ENCODE measurements around the gene TUFM. TPM values are rescaled to one million over a fixed set of nuclear protein-coding genes. Genes with fewer than 3 reads are reported as not detected.
A peak's percentile ranks its signal among the peaks of the same experiment; 100 is the strongest.

TUFM gene
- total RNA-seq, 2 donors from 2014 or later, result 122 to 165 TPM

DNA sequence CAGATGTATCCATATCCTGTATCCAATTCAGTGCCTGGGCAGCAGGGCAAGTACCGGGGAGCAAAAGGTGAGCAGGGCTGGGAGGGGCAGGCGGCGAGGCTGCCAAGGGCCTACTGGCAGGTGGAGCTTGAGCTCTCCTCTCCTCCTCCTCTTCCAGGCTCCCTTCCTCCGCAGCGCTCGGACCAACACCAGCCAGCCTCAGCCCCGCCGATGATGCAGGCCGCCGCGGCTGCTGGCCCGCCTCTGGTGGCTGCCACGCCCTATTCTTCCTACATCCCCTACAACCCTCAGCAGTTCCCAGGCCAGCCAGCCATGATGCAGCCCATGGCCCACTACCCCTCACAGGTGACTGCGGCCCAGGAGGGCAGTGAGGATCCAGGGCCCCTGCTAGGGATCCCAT, 11.8 kb downstream of the TUFM start:
- Histone ChIP-seq H3K27me3 (no peaks in the 10 kb centered on the region), H3K36me3 (peaks cover 78% of the 10 kb centered on the region), H3K27ac (no peak overlapping the region), H3K4me1 (no peaks in the 10 kb centered on the region), H3K9me3 (no peaks in the 10 kb centered on the region), H3K4me3 (no peak overlapping the region)
- no peak for DNase-seq (ENCODE audit: low spot score)
- TF ChIP-seq, protein P1, sequence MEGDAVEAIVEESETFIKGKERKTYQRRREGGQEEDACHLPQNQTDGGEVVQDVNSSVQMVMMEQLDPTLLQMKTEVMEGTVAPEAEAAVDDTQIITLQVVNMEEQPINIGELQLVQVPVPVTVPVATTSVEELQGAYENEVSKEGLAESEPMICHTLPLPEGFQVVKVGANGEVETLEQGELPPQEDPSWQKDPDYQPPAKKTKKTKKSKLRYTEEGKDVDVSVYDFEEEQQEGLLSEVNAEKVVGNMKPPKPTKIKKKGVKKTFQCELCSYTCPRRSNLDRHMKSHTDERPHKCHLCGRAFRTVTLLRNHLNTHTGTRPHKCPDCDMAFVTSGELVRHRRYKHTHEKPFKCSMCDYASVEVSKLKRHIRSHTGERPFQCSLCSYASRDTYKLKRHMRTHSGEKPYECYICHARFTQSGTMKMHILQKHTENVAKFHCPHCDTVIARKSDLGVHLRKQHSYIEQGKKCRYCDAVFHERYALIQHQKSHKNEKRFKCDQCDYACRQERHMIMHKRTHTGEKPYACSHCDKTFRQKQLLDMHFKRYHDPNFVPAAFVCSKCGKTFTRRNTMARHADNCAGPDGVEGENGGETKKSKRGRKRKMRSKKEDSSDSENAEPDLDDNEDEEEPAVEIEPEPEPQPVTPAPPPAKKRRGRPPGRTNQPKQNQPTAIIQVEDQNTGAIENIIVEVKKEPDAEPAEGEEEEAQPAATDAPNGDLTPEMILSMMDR (IDR thresholded peaks at IDR 0.05), result no peak

GRCh38 chr16:28830531-28830930, 15.6 kb downstream of the TUFM start:
- no peak overlapping the region for H3K4me3 ChIP-seq
- no peak for DNase-seq (ENCODE audit: low spot score)
- peaks cover 0 to 8% of the 10 kb centered on the region in 2 donors for H3K4me1 ChIP-seq
- no peaks in the 10 kb centered on the region for H3K27me3 ChIP-seq
- no peaks in the 10 kb centered on the region for H3K9me3 ChIP-seq
- no peak overlapping the region for H3K27ac ChIP-seq
- peaks cover 100% of the 10 kb centered on the region for H3K36me3 ChIP-seq
- TF ChIP-seq, protein P1 (IDR thresholded peaks at IDR 0.05), result no peak

GRCh38 chr16:28829747-28830146, 16.4 kb downstream of the TUFM start:
- peaks cover 0 to 15% of the 10 kb centered on the region in 2 donors for H3K4me1 ChIP-seq
- TF ChIP-seq, protein P1 (IDR thresholded peaks at IDR 0.05), result no peak
- no peaks in the 10 kb centered on the region for H3K27me3 ChIP-seq
- no peak overlapping the region for H3K4me3 ChIP-seq
- peaks cover 95% of the 10 kb centered on the region for H3K36me3 ChIP-seq
- DNase-seq (ENCODE audit: low spot score), result no peak
- H3K9me3 ChIP-seq, result no peaks in the 10 kb centered on the region
- H3K27ac ChIP-seq, result no peak overlapping the region

DNA sequence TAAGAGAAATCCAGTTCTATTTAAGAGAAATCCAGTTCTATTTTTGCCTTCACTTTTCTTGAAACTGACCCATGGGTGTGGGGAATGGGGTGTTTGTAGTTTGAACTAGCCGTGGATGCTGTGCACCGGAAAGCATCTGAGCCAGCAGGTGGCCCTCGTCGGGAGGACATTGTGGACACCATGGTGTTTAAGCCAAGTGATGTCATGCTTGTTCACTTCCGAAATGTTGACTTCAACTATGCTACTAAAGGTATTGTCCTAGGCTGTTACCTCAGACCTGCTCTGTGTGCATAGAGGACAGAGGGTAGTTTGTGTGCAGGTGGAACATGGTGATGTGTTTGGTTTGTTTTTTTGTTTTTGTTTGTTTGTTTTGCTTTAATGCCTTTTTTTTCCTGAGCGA, 20.0 kb downstream of the TUFM start:
- peaks cover 0 to 28% of the 10 kb centered on the region in 2 donors for H3K4me1 ChIP-seq
- no peak overlapping the region for H3K4me3 ChIP-seq
- TF ChIP-seq, protein P1 (IDR thresholded peaks at IDR 0.05), result no peak
- H3K9me3 ChIP-seq, result no peaks in the 10 kb centered on the region
- peaks cover 59% of the 10 kb centered on the region for H3K36me3 ChIP-seq
- no peaks in the 10 kb centered on the region for H3K27me3 ChIP-seq
- no peak overlapping the region for H3K27ac ChIP-seq
- no peak for DNase-seq (ENCODE audit: low spot score)

DNA sequence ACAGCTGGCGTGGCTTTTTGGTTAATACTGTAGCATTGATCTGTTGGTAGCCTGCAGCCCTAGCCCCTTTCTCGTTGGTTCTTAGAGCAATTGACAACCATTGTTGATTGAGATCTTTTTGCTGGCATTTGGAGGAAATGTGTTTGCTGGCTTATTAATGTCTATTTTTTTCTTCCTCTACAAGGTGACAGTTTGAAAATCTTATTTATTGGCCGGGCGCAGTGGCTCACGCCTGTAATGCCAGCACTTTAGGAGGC, 21.5 kb downstream of the TUFM start:
- Histone ChIP-seq H3K27ac (peak overlapping the region; percentile 99), H3K36me3 (peaks cover 44% of the 10 kb centered on the region), H3K4me1 (peaks cover 0 to 28% of the 10 kb centered on the region in 2 donors), H3K27me3 (no peaks in the 10 kb centered on the region), H3K4me3 (peak overlapping the region; percentile 92 to 99), H3K9me3 (no peaks in the 10 kb centered on the region)
- DNase-seq (ENCODE audit: low spot score), result no peak
- TF ChIP-seq, protein P1 (IDR thresholded peaks at IDR 0.05), result no peak

DNA sequence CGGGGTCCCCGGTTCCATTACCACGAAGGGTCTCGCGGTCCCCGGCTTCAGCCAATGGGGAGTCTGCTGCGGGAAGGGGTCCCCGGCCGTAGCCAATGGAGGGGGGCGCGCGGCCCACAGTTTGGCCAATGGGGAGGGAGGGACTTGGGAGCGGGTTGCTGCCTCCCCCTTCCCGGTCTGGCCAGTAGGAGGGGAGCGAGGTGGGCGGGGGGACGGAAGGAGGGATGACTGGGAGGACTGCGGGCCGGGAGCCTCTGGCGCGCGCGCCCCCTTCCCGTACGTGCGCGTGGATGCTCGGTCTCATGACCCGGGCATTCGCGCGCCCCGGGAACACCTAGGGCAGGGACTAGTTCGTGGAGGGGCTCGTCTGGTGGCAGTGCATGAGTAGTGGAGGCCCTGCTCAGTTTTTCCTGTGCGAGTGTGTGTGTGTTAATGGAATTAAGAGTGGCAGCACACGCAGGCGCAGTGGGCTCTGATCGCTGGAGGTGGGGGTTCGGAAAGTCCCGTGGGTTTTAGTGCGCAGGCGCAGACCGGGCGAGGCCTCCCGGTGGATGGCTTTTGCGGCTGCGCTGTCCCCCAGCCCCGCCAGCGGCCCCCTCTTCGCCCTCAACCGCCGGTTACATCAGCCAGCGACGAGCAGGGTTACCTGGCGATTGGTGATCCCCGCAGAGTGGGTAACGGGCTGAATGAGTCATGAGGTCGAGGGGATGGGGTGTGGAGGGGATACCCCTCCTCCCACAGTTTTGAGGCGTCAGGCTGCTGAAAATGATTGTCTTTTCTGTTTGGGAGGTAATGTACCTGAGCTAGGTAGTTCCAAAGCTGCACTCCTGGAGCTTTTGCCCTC, 22.1 kb downstream of the TUFM start:
- TF ChIP-seq, protein P1 (IDR thresholded peaks at IDR 0.05), result peak in 1 of 2 donors; percentile 49
- H3K27ac ChIP-seq, result peak overlapping the region; percentile 99
- DNase-seq (ENCODE audit: low spot score), result peak; percentile 96
- H3K4me1 ChIP-seq, result peaks cover 0 to 28% of the 10 kb centered on the region in 2 donors
- H3K9me3 ChIP-seq, result no peaks in the 10 kb centered on the region
- peaks cover 38% of the 10 kb centered on the region for H3K36me3 ChIP-seq
- peak overlapping the region; percentile 92 to 99 for H3K4me3 ChIP-seq
- no peaks in the 10 kb centered on the region for H3K27me3 ChIP-seq
